ENCODE results near the gene CDC34.
"Not testable (repeated sequence)": the region's sequence is repeated elsewhere in the genome, so short reads cannot be mapped to it uniquely, and the experiment has no call there.

The CDC34 gene

GRCh38 chr19:575527-576506 is 44.3 kb downstream of the CDC34 start:
- no peak for DNase-seq

DNA sequence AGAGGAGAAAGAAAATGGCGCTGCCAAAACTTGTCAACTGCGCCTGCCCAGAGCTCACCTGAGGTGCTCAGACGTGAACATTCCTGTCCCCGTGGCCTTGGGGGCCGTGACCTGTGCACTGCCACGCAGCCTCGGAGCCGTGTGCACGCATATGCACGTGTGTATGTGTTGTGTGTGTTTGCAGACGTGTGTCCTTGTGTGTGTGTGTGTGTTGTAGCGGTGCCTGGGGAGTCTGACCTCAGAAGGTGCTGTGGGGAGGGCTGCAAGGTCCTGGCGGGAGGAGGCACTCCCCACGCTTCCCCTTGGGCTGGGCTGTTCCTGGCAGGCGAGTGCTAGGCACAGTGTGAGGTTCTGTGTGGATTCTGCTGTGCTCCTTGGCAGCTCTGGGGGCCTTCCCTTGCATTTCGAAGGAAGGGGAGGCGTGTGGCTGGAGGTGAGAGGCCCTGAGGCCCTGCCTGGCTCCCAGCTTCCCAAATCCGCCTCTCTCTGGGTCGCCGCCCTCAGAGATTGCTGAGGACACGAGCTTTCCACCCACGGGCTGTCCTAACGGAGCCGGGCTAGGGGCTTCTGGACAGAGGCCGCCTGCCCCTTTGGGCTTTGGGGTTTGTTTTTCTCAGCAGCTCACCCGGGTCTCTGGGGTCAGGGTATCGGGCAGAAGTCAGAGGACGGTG is 45.3 kb downstream of the CDC34 start:
- no peak for DNase-seq

GRCh38 chr19:577439-578392 is 46.2 kb downstream of the CDC34 start:
- no peak for DNase-seq

DNA sequence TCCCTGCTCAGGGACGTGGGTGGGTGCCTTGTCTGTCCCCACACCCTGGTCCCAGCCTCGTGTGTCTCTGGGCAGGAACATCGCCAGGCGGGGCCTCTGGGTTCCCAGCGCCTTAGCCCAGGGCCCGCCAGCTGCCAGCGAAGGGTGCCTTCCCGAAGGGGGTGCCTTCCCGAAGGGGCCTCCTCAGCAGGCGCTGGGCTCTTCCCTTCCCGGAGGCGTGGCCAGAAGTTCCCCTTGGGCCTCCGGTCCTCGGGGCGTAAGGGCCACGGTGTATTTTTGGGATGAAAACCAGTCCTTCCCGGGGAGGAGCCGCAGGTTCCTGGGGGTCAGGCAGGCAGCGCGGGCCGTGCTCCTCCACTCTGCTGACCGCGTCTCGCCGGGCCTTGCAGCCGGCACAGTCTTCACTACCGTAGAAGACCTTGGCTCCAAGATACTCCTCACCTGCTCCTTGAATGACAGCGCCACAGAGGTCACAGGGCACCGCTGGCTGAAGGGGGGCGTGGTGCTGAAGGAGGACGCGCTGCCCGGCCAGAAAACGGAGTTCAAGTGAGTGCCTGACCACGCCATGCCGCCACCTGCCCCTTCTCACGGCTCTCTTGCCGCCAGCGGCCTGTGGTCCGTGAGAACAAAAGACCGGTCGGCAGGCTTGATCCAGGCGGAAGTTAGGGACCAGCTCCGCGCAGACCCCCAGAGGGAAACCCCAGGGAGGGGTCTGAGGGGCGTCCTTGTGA is 47.7 kb downstream of the CDC34 start:
- DNase-seq: no peak

GRCh38 chr19:579842-580155 is 48.2 kb downstream of the CDC34 start:
- DNase-seq: no peak

DNA sequence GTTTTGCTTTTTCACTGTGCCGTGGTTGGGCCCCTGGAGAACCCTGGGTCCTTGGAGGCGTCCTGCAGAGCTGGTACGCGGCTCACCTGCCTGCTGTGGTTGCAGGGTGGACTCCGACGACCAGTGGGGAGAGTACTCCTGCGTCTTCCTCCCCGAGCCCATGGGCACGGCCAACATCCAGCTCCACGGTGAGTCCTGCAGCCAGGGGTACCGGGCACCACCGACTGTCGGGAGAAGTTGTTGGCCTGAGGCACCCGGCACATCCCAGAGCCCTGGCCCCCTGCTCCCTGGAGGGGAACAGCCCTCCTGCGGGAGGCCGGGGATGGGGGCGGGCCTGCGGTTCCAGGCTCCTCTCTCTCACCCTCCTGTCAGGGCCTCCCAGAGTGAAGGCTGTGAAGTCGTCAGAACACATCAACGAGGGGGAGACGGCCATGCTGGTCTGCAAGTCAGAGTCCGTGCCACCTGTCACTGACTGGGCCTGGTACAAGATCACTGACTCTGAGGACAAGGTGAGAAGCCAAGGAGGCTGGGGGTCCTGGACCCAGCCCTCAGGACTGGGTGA is 48.8 kb downstream of the CDC34 start:
- DNase-seq: no peak

DNA sequence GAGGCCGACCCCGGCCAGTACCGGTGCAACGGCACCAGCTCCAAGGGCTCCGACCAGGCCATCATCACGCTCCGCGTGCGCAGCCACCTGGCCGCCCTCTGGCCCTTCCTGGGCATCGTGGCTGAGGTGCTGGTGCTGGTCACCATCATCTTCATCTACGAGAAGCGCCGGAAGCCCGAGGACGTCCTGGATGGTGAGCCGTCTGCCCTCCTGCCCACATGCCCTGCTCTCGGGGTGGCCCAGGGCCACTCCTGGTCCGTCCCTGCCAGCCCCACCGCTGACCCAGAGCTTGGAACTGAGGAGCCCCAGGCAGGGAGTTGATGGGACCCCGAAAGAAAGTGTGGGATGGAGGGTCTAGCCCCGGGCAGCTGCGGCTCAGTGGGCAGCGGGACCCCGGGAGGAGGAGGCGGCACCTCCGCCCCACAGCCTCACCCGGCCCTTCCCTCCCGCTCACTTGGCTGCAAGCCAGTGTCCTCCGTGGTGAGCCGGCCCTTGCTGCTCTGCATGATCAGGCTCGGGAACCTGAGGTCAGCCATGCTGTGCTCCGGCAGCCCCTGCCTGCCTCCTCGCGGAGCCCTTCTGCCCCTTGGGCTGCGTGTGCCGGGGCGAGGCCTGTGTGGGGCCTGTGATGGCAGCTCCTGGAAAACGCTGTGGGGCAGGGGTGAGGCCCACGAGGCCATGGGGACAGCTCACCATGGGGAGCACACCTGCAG is 50.0 kb downstream of the CDC34 start:
- no peak for DNase-seq

GRCh38 chr19:582497-583197 is 51.1 kb downstream of the CDC34 start:
- DNase-seq: no peak

DNA sequence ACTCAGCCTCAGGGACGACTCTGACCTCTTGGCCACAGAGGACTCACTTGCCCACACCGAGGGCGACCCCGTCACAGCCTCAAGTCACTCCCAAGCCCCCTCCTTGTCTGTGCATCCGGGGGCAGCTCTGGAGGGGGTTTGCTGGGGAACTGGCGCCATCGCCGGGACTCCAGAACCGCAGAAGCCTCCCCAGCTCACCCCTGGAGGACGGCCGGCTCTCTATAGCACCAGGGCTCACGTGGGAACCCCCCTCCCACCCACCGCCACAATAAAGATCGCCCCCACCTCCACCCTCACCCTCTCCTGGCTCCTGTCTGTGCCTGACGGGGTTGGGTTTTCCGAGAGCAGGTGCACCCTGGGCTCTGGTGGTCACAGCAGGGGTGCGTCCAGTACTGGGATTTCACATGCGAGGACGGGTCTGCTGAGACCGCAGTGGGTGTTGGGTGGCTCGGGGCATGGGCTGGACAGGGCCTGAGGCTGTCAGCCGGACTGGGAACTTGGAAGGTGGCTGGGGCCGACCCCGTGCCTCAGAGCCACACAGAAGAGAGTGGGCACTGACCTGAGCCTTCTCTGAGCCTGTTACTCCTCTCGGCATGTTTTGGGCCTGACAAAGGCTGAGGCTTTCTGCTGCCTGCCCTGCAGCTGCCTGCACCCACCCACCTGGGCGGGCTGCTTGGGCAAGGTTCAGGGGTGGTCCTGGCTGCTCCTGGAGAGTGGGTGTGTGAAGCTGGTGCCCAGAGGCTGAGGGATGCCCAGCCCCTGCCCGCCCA is 51.8 kb downstream of the CDC34 start:
- no peak for DNase-seq

DNA sequence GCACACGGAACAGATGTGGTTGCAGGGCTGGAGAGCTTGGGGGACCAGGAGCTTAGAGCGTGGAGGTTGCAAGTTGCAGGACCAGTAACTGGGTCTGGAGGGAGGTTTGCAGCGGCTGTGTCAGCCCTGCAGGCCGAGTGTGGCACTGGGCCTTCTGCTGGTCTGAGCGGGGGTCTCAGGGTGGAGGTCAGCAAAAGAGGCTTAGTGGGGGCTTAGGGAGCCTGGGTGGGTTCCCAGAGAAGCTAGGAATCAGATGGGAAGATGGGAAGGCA is 52.3 kb downstream of the CDC34 start:
- no peak for DNase-seq

- no peak for DNase-seq
Measured at GRCh38 chr19:584240-585001, 52.9 kb downstream of the CDC34 start.

DNA sequence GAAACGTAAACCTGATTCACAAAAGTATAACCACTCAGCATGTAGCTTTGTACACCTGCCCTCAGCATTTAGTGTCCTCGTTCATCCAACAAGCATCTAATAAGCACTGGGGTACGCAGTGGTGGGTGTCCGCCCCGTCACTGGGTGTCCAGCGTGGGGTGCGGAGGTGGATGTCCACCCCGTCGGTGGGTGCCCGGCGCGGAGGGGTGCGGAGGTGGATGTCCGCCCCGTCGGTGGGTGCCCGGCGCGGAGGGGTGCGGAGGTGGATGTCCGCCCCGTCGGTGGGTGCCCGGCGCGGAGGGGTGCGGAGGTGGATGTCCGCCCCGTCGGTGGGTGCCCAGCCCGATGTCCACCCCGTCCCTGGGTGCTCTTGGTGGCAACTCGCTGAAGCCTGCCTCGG is 53.6 kb downstream of the CDC34 start:
- not testable (repeated sequence) for DNase-seq

DNA sequence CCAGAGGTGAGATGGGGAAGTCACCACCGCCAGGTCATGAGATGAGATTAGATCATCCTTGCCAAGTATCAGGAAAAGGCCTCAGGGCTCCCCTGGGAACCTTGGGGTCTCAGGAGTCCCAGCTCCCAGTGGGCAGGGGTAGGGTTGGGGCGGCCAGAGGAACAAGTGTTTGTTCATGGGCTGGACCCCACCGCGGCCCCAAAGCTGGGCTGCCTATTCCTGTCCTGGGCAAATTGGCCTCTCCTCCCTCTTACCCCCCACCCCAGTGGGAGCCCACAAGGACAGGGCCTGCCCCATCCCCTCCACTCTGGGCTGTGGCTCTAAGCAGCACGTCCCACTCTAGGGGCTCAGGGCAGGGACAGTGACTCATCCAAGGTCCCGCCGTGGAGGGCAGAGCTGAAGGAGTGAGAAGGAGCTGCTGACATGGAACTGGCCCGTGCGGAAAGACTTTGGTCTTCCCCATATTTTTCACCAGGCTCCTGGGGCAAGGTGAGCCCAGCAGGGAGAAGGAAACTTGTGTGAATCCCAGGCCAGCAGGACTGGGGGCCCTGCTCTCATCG is 54.1 kb downstream of the CDC34 start:
- DNase-seq: no peak

- DNase-seq: peak; percentile 83
Measured at GRCh38 chr19:588093-588740, 56.7 kb downstream of the CDC34 start.

GRCh38 chr19:588741-589692 is 57.5 kb downstream of the CDC34 start:
- no peak for DNase-seq

DNA sequence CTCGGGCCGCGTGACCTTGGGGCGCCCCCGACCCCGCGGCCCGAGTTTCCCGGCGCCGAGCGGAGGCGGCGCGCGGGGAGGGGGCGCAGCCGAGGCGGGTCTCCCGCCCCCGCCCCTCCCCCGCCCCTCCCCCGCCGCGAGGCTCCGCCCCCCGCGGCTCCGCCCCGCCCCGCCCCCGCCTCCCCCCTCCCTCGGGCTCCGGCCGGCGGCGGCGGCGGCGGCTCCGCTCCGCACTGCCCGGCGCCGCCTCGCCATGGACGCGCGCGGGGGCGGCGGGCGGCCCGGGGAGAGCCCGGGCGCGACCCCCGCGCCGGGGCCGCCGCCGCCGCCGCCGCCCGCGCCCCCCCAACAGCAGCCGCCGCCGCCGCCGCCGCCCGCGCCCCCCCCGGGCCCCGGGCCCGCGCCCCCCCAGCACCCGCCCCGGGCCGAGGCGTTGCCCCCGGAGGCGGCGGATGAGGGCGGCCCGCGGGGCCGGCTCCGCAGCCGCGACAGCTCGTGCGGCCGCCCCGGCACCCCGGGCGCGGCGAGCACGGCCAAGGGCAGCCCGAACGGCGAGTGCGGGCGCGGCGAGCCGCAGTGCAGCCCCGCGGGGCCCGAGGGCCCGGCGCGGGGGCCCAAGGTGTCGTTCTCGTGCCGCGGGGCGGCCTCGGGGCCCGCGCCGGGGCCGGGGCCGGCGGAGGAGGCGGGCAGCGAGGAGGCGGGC is 58.3 kb downstream of the CDC34 start, which contains the start of gene HCN2:
Gene HCN2, plus strand, starts transcription at position 189 of the 703 bp plus-strand sequence. Its CDS starts 65 bp downstream, at position 254.
- DNase-seq: no peak

DNA sequence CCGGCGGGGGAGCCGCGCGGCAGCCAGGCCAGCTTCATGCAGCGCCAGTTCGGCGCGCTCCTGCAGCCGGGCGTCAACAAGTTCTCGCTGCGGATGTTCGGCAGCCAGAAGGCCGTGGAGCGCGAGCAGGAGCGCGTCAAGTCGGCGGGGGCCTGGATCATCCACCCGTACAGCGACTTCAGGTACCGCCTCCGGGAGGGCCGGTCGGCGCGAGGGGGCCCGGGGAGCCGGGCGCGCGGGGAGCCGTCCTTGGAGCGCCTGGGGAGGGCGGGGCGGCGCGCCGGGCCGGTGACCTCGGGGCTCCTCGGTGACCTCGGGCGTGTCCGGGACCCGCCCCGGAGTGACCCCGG is 58.8 kb downstream of the CDC34 start:
- no peak for DNase-seq

All from NCI-H2107 (cell line).